Measurements from ENCODE around the gene KLHL4. TPM values are rescaled to one million over a fixed set of nuclear protein-coding genes. Genes with fewer than 3 reads are reported as not detected.
"Not testable (repeated sequence)": the region's sequence is repeated elsewhere in the genome, so short reads cannot be mapped to it uniquely, and the experiment has no call there.

Gene KLHL4
- total RNA-seq, 1 experiment from 2014 or later: 1.1 TPM

DNA sequence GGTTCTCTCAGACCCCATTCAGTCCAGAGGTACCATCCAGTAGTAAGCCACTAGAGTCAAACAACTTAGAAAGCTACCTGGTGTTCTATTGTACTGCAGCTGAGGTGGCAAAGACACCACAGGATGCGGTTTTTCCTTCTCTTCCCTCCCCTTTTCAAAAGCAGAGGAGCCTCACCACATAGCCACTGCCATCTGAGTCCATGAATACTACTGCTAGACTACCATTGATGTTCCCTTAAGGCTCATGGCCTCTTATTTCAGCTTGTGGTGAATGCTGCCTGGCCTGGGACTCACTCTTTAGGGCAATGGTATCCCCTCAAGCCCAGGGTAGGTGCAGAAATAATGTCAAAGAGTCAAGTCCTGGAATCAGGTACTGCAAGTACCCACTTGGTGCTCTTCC is 41.8 kb upstream of the KLHL4 start:
- POLR2A ChIA-PET (ENCODE audit: unreplicated experiment): no interaction called here
- intact Hi-C loops (cut with micrococcal nuclease): no loop called here
- no TSS peak for BruUV-seq (replicated peaks)

DNA sequence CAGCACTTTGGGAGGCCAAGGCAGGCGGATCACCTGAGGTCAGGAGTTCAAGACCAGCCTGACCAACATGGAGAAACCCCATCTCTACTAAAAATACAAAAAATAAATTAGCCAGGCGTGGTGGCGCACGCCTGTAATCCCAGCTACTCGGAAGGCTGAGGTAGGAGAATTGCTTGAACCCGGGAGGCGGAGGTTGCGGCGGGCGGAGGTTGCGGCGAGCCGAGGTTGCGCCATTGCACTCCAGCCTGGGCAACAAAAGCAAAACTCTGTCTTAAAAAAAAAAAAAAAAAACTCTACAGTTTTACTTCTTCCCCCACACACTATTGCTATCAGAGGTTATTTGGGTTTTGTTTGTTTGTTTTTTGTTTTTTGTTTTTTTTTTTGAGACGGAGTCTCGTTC is 38.9 kb upstream of the KLHL4 start:
- not testable (repeated sequence) for BruUV-seq (replicated peaks); H3F3A ChIP-seq (ENCODE audit: low read length, unreplicated experiment)

More for the DNA sequence above, 41.8 kb upstream of the KLHL4 start:
- H3K4me1 ChIP-seq (ENCODE audit: insufficient read depth, low read length): no peaks in the 10 kb centered on the region
- no peaks in the 10 kb centered on the region for H3F3A ChIP-seq (ENCODE audit: low read length, unreplicated experiment)
- H3K27me3 ChIP-seq (ENCODE audit: low read length): no peaks in the 10 kb centered on the region
- H3K4me2 ChIP-seq (ENCODE audit: low read length): no peak overlapping the region
- no peak overlapping the region for H3K4me3 ChIP-seq (ENCODE audit: low read length)
- H3K79me2 ChIP-seq (ENCODE audit: low read length): no peaks in the 10 kb centered on the region
- no peak for DNase-seq
- no peaks in the 10 kb centered on the region for H3K9me2 ChIP-seq (replicated peaks; ENCODE audit: low read length)
- CTCF ChIA-PET: no interaction called here
- H3K27ac ChIP-seq (ENCODE audit: low read length): no peak overlapping the region
- no peaks in the 10 kb centered on the region for H3K36me3 ChIP-seq (ENCODE audit: low read depth, low read length)
- no peaks in the 10 kb centered on the region for H4K20me1 ChIP-seq (ENCODE audit: low read length)
- TF ChIP-seq EZH2 (IDR thresholded peaks at IDR 0.05; ENCODE audit: low read length, unreplicated experiment) (no peak), EZH2phosphoT487 (IDR thresholded peaks at IDR 0.05; ENCODE audit: borderline replicate concordance, low read length) (no peak)
- TF ChIP-seq, protein P1, sequence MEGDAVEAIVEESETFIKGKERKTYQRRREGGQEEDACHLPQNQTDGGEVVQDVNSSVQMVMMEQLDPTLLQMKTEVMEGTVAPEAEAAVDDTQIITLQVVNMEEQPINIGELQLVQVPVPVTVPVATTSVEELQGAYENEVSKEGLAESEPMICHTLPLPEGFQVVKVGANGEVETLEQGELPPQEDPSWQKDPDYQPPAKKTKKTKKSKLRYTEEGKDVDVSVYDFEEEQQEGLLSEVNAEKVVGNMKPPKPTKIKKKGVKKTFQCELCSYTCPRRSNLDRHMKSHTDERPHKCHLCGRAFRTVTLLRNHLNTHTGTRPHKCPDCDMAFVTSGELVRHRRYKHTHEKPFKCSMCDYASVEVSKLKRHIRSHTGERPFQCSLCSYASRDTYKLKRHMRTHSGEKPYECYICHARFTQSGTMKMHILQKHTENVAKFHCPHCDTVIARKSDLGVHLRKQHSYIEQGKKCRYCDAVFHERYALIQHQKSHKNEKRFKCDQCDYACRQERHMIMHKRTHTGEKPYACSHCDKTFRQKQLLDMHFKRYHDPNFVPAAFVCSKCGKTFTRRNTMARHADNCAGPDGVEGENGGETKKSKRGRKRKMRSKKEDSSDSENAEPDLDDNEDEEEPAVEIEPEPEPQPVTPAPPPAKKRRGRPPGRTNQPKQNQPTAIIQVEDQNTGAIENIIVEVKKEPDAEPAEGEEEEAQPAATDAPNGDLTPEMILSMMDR (conservative IDR thresholded peaks at IDR 0.05; ENCODE audit: low read depth, low read length): no peak
- no peaks in the 10 kb centered on the region for H3K9me3 ChIP-seq (ENCODE audit: low read length)
- no peak for ATAC-seq
- no peak overlapping the region for H3K9ac ChIP-seq (ENCODE audit: low read length)
- H2AFZ ChIP-seq (ENCODE audit: low read length): no peak overlapping the region

DNA sequence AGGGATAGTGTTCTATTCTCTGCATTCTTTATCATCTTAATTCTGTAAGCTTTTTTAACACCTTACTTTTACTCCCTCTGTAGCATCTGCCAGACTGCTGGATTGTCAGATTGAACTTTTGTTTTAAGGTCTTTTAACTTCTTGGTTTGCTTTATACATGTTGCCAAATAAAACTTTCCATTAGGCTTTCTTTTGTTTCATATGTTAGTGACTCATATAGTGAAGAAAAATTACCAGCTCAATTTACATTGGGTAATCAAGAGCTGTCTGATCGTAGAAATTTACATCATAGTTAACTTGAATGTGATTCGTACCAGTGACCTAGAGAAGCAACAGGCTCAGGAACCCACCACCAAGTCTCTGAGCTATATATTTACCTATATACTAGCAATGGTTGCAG is 28.5 kb upstream of the KLHL4 start:
- no peaks in the 10 kb centered on the region for H3K27me3 ChIP-seq (ENCODE audit: low read length)
- H3K9me2 ChIP-seq (replicated peaks; ENCODE audit: low read length): no peaks in the 10 kb centered on the region
- ATAC-seq (no peak), DNase-seq (no peak)
- no peak overlapping the region for H3K27ac ChIP-seq (ENCODE audit: low read length)
- no peaks in the 10 kb centered on the region for H3K36me3 ChIP-seq (ENCODE audit: low read depth, low read length)
- no peak for TF ChIP-seq EZH2 (IDR thresholded peaks at IDR 0.05; ENCODE audit: low read length, unreplicated experiment)
- TF ChIP-seq EZH2phosphoT487 (IDR thresholded peaks at IDR 0.05; ENCODE audit: borderline replicate concordance, low read length): no peak
- TF ChIP-seq, protein P1 (conservative IDR thresholded peaks at IDR 0.05; ENCODE audit: low read depth, low read length): no peak
- no peak overlapping the region for H3K9ac ChIP-seq (ENCODE audit: low read length)
- no peak overlapping the region for H3K4me2 ChIP-seq (ENCODE audit: low read length)
- no peaks in the 10 kb centered on the region for H3K9me3 ChIP-seq (ENCODE audit: low read length)
- H3F3A ChIP-seq (ENCODE audit: low read length, unreplicated experiment): no peaks in the 10 kb centered on the region
- ChIA-PET POLR2A (ENCODE audit: unreplicated experiment) (no interaction called here), CTCF (no interaction called here)
- H2AFZ ChIP-seq (ENCODE audit: low read length): no peak overlapping the region
- no peaks in the 10 kb centered on the region for H4K20me1 ChIP-seq (ENCODE audit: low read length)
- H3K79me2 ChIP-seq (ENCODE audit: low read length): no peaks in the 10 kb centered on the region
- no peaks in the 10 kb centered on the region for H3K4me1 ChIP-seq (ENCODE audit: insufficient read depth, low read length)
- intact Hi-C loops (cut with micrococcal nuclease): no loop called here
- H3K4me3 ChIP-seq (ENCODE audit: low read length): no peak overlapping the region
- no TSS peak for BruUV-seq (replicated peaks)

More for the DNA sequence above, 38.9 kb upstream of the KLHL4 start:
- H4K20me1 ChIP-seq (ENCODE audit: low read length); H3K36me3 ChIP-seq (ENCODE audit: low read depth, low read length); H3K4me2 ChIP-seq (ENCODE audit: low read length); ATAC-seq; H3K9me2 ChIP-seq (replicated peaks; ENCODE audit: low read length); H3K27ac ChIP-seq (ENCODE audit: low read length); POLR2A ChIA-PET (ENCODE audit: unreplicated experiment); H3K9me3 ChIP-seq (ENCODE audit: low read length); H3K4me1 ChIP-seq (ENCODE audit: insufficient read depth, low read length); H3K4me3 ChIP-seq (ENCODE audit: low read length); H3K79me2 ChIP-seq (ENCODE audit: low read length); H3K9ac ChIP-seq (ENCODE audit: low read length); CTCF ChIA-PET; H2AFZ ChIP-seq (ENCODE audit: low read length); intact Hi-C loops (cut with micrococcal nuclease); H3K27me3 ChIP-seq (ENCODE audit: low read length); DNase-seq: not testable (repeated sequence)
